ENCODE results near the gene TRIM47.

GRCh38 chr17:75845933-75846691 is 32.3 kb downstream of the TRIM47 start:
- TF ChIP-seq SP1 (IDR thresholded peaks at IDR 0.05; ENCODE audit: low read depth) (no peak), CTCF (IDR thresholded peaks at IDR 0.05 in 2 of 3, conservative IDR thresholded peaks at IDR 0.05 in 1 of 3; ENCODE audit: borderline replicate concordance in 1 of 3, insufficient read depth in 1 of 3, low read depth in 2 of 3, low read length in 2 of 3) (no peak; a peak in 1 of 6 replicates), MAX (IDR thresholded peaks at IDR 0.05) (no peak), POLR2AphosphoS5 (IDR thresholded peaks at IDR 0.05; ENCODE audit: low read depth, low read length) (no peak), SIN3A (IDR thresholded peaks at IDR 0.05; ENCODE audit: low read depth) (no peak), EZH2 (IDR thresholded peaks at IDR 0.05) (no peak), ATF3 (IDR thresholded peaks at IDR 0.05) (no peak), EZH2phosphoT487 (IDR thresholded peaks at IDR 0.05; ENCODE audit: borderline replicate concordance) (no peak), EGR1 (IDR thresholded peaks at IDR 0.05; ENCODE audit: low read depth) (no peak), SRF (IDR thresholded peaks at IDR 0.05; ENCODE audit: low read depth) (no peak), CEBPB (IDR thresholded peaks at IDR 0.05; ENCODE audit: low read depth) (no peak), ZNF274 (IDR thresholded peaks at IDR 0.05; ENCODE audit: low read depth, low read length) (no peak)

All from HCT116 (cell line).